HG02588 (cell line): ENCODE data around the gene PXDN.
"Not testable (repeated sequence)": the region's sequence is repeated elsewhere in the genome, so short reads cannot be mapped to it uniquely, and the experiment has no call there.

Experiments used
- ATAC-seq: cut with Tn5 transposase; IDR thresholded peaks from one replicate; pipeline ENCODE4 v1.9.1; 2021; ENCODE audit warnings: mild to moderate bottlenecking, moderate library complexity; ENCODE audit not compliant: unreplicated experiment

The PXDN gene

DNA sequence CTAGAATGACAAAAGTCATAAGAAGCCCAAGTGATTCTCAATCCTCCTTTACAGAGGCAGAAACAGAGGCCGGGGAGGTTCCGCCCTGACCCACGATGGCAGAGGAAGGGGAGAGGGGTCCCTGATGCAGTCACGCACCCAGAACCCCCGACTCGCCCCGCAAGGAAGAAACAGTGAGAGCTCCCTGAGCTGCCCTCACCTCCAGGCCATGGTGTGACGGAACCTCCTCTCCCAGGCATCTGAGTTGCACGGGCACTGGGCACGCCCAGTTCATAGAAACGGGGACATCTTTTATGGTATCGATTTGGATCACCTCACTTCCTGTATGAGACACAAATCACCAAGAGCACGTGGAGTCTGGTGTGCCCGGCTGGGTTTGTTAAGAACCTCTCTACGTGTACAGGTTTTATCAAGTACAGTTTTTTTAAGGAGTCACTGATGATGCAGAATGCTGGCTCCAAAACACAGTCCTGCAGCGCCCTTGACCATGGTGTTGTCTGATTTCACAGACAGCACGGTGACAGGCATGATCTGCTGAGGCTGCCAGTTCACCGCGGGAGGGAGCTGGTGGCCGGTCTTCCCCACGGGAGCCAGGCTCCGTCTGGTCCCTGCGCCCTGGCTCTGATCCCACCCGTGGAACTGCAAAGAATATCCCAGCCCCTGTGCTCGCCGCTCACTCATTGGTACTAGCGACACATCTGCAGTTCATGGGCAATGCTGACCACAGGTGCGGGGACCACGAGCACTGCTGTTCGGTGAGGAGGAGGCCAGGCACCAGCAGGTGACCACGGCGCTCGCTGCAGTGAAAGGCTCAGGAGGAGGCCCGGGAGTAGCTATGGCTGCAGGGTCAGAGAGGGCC, 35.6 kb downstream of the PXDN start:
- no peak for ATAC-seq

GRCh38 chr2:1707771-1708418, 36.4 kb downstream of the PXDN start:
- ATAC-seq = no peak

DNA sequence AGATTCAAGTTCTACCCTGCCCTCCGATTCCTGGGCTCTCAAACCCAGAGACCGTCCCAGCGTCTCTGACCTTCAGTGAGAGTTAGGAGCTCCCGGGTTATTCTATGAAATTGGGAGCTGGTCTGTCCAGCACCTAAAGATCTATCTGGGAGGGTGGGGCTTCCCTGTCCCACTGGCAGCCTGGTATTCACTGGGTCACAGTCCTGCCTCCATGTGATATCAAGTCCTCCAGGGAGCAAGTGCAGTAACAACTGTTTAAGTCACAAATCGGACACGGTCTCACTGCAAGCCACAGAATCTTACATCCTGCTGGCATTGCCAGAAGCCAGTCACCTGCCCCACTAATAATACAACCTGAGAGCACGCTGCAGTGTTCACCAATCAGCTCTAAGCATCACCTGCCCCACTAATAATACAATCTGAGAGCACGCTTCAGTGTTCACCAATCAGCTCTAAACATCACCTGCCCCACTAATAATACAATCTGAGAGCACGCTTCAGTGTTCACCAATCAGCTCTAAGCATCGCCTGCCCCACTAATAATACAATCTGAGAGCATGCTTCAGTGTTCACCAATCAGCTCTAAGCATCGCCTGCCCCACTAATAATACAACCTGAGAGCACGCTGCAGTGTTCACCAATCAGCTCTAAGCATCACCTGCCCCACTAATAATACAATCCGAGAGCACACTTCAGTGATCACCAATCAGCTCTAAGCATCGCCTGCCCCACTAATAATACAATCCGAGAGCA, 38.0 kb downstream of the PXDN start:
- ATAC-seq = not testable (repeated sequence)

- ATAC-seq = no peak
Observed at GRCh38 chr2:1705557-1706076, 38.7 kb downstream of the PXDN start.

- no peak for ATAC-seq
Observed at GRCh38 chr2:1704631-1705556, 39.4 kb downstream of the PXDN start.

GRCh38 chr2:1702186-1702565, 42.1 kb downstream of the PXDN start:
- no peak for ATAC-seq

DNA sequence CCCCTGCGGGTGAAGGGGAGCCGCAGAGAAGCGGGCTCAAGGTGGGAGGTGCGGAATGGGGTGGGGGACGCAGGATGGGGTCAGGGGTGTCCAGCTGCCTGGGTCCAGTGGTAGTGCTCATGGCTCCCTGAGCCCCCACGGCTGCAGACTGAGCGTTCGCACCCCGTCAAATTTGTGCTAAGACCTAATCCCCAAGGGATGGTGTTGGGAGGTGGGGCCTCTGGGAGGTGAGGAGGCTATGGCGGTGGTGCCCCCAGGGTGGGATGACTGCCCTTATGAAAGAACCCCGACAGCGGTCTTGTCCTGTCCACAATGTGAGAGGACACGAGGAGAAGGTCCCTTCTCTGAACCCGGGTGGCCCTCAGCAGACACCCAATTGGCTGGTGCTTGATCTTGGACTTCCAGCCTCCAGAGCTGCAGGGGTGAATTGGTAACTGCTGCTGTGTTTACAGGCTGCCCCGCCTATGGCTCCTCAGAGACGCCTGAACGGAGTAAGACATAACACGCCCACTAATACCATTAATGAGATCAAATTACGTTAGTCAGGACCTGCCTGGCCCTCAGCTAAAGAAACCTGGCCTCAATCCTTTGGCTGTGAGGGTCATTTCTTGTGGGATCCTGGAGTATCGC, 42.6 kb downstream of the PXDN start:
- no peak for ATAC-seq

DNA sequence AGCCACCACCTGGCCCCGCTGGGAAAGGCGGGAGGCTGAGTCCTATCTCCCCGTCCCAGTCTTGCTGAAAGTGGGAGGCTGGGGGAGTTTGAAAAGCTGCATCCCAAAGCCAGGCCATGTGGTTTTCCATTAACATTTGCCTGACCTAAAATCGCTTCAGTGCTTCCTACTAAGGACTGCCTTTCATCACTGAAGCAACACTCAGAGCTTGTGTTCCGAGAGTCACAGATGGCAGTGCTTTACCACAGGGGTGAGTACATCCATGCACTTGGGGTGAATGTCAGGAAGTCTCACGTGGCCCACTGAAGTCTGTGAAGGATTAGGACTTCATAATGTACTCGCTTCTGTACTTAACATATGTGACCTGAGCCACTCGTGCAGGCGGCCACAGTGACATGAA, 43.3 kb downstream of the PXDN start:
- no peak for ATAC-seq

DNA sequence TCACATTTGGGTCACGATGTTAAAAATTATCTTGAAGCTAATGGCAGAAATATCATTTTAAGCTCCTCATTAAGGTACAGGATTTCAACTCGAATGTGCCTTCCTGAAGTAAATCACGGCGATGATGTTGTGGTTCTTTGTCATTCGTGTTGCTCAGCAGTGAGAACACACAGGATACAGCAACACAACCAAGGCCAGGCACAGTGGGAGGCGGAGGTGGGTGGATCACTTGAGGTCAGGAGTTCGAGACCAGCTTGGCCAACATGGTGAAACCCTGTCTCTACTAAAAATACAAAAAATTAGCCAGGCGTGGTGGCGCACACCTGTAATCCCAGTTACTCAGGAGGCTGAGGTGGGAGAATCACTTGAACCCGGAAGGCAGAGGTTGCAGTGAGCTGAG, 43.9 kb downstream of the PXDN start:
- not testable (repeated sequence) for ATAC-seq

DNA sequence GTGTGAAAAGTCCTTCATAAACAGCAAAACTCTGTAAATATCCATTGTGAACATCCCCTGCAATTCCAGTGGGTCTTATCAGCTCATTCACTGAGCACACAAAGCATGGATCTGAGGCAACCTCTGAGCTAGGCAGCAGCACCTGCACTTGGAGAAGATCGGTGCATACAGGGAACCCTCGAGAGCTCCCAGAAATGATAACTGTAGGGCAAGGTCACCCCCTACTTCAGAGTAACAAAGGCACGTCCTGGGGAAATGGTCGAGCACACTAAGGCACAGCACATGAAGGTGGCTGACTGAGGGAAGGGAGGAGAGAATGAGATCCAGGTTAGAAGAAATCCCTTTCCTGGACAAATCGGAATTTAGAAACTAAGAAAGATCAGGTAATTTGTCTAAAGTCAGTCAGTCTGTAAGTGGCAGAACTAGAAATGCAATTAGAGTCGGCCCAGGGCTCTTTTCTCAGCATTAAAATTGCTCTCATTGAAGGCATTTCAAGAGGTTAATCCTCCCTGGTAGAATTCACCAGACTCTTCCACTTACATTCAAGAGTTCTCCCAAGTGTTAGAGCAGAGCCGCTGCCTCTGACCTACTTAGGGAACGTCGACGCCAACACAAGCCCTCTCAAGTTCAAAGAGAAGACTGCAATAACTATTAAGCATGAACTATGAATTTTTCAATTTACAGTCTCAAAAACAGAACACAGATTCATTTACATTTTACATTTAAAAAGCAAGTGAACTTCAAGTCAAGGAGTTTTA, 45.9 kb downstream of the PXDN start:
- no peak for ATAC-seq

- no peak for ATAC-seq
Observed at GRCh38 chr2:1697601-1698000, 46.7 kb downstream of the PXDN start.

DNA sequence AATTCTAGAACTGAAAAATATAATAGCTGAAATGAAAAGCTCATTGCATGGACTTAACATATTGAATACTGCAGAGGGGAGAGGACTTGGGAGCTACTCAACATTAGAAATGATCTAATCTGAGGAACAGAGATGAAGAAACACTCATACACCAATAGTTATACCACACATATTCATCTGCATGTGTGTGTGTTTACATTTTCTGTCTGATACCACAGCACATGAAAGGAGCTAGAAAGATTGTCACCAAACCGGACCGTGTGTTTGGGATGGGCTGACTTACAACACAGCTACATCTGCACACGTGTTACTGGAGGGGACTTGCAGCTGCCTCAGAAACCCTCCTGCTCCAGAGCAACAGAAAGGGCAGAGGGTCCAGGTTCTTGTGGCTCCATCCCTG, 47.8 kb downstream of the PXDN start:
- no peak for ATAC-seq

- no peak for ATAC-seq
Observed at GRCh38 chr2:1694371-1695271, 49.7 kb downstream of the PXDN start.

DNA sequence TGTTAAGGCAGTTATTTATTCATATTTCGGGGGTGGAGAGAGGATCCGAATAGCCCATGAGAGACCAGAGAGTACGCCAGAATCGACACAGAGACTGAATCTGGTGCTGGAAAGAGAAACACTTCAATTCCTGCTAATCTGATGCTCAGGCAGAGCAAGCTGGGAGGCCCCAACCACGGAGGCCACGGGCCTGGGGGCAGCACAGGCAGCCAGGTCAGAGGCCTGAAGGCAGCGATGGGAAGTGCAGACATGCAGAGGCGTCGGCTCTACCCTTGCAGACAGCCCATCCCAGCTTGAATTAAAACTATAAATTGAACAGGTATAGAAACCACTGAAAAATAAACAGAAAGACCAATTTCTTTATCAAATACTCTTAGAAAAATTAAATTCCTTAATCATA, 50.6 kb downstream of the PXDN start:
- no peak for ATAC-seq

DNA sequence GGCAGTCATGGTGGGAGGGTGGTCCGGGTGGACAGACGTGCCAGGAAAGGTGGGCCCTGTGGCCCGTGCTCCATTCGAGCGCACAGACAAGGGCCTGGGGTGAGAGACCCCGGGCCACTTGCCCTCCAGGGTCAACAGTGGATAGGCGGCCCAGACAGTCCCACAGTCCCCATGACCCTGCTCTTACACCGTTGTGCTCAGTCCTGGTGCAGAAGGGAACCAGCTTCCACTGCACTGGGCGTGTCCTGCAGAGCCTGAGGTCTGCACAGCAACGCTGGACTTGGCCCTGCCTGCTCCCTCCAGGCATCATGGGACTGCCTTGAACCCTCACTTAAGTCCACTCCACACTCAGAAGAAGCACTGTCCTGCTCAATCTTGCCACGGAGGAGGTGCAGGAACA, 52.0 kb downstream of the PXDN start:
- no peak for ATAC-seq

DNA sequence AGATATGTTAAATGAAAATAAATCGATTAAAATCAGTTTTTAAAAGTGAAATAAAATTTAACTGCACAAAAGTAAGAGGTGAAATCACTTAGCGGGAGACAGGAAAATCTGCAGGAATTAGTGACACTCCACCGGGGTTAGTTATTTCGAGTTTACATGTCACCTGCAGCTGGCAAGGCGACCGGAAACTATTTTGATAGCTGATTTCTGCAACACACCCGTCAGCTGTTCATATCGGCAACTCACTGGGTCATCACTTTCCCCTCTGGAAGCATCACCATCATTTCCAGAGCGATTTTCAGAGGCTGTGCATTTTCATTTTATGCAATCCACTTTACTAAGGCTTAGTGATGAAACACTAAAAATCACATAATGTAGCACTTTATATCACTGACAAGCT, 52.9 kb downstream of the PXDN start:
- ATAC-seq = no peak

DNA sequence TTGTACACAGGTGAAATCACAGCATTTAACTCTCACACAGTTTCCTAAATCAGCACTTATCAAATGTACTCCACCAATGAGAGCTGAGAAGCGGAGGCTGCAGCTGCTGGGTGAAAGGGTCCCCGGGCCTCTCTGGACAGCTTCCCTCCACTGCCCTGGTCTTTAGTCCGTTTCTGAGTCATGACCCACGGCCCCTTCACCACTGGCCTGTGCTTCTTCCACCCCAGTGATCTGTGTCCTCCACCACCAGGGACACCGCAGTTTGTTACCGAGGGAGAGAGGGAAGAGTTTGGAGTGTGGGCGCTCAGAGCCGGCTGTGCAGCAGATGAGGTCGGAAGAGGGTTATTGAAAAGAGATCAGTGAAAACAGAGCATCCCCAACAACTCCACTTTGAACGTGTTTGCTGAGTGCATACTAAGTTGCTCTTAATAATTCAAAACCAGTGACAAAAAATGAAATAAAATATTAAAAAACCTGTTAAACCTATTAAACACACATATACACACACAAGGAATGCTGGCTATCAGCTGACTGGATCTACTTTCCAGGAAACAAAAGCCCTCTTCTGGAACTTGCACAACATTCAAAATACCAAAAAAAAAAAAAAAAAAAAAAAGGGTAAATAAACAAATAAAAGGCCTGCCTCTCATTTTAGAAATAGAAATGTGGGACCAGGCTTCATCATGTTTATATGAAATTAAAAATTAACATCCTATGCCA, 54.1 kb downstream of the PXDN start:
- ATAC-seq = no peak

DNA sequence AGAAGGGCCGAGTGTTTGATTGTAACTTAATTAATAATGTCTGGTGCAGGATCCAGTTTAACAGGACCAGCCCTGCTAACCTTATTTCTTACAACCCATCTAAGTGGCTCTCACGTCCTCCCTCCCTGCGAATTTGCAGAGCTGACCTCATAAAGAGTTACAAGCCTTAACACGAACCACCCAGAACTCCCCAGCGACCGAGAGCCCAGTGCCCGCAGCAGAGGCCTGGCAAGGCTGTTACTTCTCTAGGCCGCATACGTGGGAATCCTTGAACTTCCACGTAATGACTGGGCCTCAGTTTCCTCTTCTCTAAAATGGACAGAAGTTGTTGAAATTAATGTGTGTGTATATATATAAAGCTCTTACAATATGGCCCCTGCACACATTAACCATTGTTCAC, 55.5 kb downstream of the PXDN start:
- no peak for ATAC-seq
